SU-DHL-6 (cell line): ENCODE data around the gene ARID5A.

Source experiments
- H2AFZ ChIP-seq: fragments of 200-600 bp; sonication (generic); 2 replicates; pipeline ENCODE4 v1.6.1; 2014; ENCODE audit warnings: low read depth, mild to moderate bottlenecking, moderate library complexity, mixed read lengths, antibody characterized with exemption, low read length; ENCODE audit not compliant: severe bottlenecking
- H3F3A ChIP-seq: fragments of 200-600 bp; shearing (Covaris generic); 2 replicates; pipeline ENCODE4 v1.6.0; 2016; ENCODE audit warnings: antibody characterized with exemption, mild to moderate bottlenecking; ENCODE audit not compliant: insufficient read depth
- H3K27ac ChIP-seq: fragments of 200-600 bp; sonication (generic); 2 replicates; pipeline ENCODE4 v1.5.1; 2016; ENCODE audit warnings: low read depth, mild to moderate bottlenecking, low read length, moderate library complexity, mixed read lengths
- H3K27me3 ChIP-seq: fragments of 200-600 bp; sonication (generic), shearing (Covaris generic); 2 replicates; pipeline ENCODE4 v1.6.0; 2014; ENCODE audit warnings: mild to moderate bottlenecking, low read length
- H3K36me3 ChIP-seq: fragments of 200-600 bp; sonication (generic); 2 replicates; pipeline ENCODE4 v1.6.1; 2014; ENCODE audit warnings: mild to moderate bottlenecking, low read length, mixed read lengths
- H3K4me2 ChIP-seq: fragments of 300-600, 200-600 bp; shearing (Covaris generic), sonication (generic); 2 replicates; pipeline ENCODE4 v1.6.0; 2014; ENCODE audit warnings: low read length, low read depth, mild to moderate bottlenecking; ENCODE audit not compliant: poor library complexity, severe bottlenecking
- H3K4me3 ChIP-seq: fragments of 200-600 bp; sonication (generic); 2 replicates; pipeline ENCODE4 v1.5.1; 2014; ENCODE audit warnings: antibody characterized with exemption, low read length, mild to moderate bottlenecking, mixed read lengths; ENCODE audit not compliant: insufficient read depth, poor library complexity, severe bottlenecking
- H3K79me2 ChIP-seq: fragments of 200-600 bp; sonication (generic); 2 replicates; pipeline ENCODE4 v1.6.1; 2014; ENCODE audit warnings: mild to moderate bottlenecking, low read length, moderate library complexity; ENCODE audit not compliant: insufficient read depth
- H3K9ac ChIP-seq: fragments of 200-600 bp; sonication (generic); 2 replicates; pipeline ENCODE4 v1.7.0; 2014; ENCODE audit warnings: mild to moderate bottlenecking, low read length
- H3K9me2 ChIP-seq: fragments of 200-600 bp; sonication (generic); replicated peaks from 2 replicates; pipeline ENCODE4 v1.6.1; 2014; ENCODE audit warnings: low read length; ENCODE audit not compliant: insufficient read depth
- H3K9me3 ChIP-seq: fragments of 200-600 bp; sonication (generic); 2 replicates; pipeline ENCODE4 v1.6.1; 2014; ENCODE audit warnings: low read length, mixed read lengths; ENCODE audit not compliant: insufficient read depth
- H4K20me1 ChIP-seq: fragments of 200-600 bp; sonication (generic); 2 replicates; pipeline ENCODE4 v1.6.1; 2014; ENCODE audit warnings: low read depth, mild to moderate bottlenecking, antibody characterized with exemption, low read length, moderate library complexity, mixed read lengths
- CTCF ChIP-seq: fragments of 200-600 bp; sonication (generic); IDR thresholded peaks from one replicate; pipeline ENCODE4 v1.5.1; 2017; ENCODE audit warnings: antibody characterized with exemption, mild to moderate bottlenecking, low read length, moderate library complexity; ENCODE audit not compliant: insufficient read depth, poor library complexity, severe bottlenecking
- EZH2phosphoT487 ChIP-seq: fragments of 200-600 bp; sonication (generic), shearing (Covaris generic); conservative IDR thresholded peaks from 2 replicates; pipeline ENCODE4 v1.6.1; 2018; ENCODE audit warnings: mild to moderate bottlenecking, antibody characterized with exemption, low read length, moderate library complexity, mixed read lengths

ARID5A gene

GRCh38 chr2:96601382-96602292 lies 65.1 kb downstream of the ARID5A start:
- Histone ChIP-seq H3K4me2 (no peak overlapping the region), H2AFZ (no peak overlapping the region), H4K20me1 (no peaks in the 10 kb centered on the region), H3K27ac (no peak overlapping the region), H3K9me3 (no peaks in the 10 kb centered on the region), H3K9ac (no peak overlapping the region), H3K9me2 (no peaks in the 10 kb centered on the region), H3K4me3 (no peak overlapping the region), H3K79me2 (no peaks in the 10 kb centered on the region), H3K27me3 (no peaks in the 10 kb centered on the region), H3F3A (no peaks in the 10 kb centered on the region), H3K36me3 (peaks cover 15% of the 10 kb centered on the region)
- TF ChIP-seq EZH2phosphoT487 (no peak), CTCF (no peak)
